Amniotic epithelial cell (primary cell): ENCODE measurements around the gene ISG20.

Experiments used
- DNase-seq: peaks from one replicate; pipeline ENCODE4 v3.0.0-alpha.2; 2010; ENCODE audit warnings: low read depth

ISG20 gene

GRCh38 chr15:88654430-88655102 lies 15.8 kb downstream of the ISG20 start:
- no peak for DNase-seq

DNA sequence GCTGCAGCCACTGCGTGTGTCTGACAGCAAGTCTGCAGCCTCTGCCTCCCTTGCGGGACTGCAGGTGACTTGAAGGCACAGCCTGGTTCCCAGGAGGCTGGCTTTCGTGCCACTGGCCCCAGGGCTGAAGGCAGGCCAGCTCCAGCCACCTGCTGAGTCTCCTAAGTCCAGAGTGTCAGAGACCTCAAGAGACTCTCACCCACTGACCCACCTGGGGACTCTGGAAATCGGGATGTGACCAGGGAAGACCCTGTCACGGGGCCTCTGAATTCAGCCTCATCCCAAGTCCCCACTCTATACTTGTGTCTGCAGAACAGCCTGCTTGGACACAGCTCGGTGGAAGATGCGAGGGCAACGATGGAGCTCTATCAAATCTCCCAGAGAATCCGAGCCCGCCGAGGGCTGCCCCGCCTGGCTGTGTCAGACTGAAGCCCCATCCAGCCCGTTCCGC lies 16.3 kb downstream of the ISG20 start:
- DNase-seq: no peak

GRCh38 chr15:88655800-88656488 lies 17.1 kb downstream of the ISG20 start:
- no peak for DNase-seq

DNA sequence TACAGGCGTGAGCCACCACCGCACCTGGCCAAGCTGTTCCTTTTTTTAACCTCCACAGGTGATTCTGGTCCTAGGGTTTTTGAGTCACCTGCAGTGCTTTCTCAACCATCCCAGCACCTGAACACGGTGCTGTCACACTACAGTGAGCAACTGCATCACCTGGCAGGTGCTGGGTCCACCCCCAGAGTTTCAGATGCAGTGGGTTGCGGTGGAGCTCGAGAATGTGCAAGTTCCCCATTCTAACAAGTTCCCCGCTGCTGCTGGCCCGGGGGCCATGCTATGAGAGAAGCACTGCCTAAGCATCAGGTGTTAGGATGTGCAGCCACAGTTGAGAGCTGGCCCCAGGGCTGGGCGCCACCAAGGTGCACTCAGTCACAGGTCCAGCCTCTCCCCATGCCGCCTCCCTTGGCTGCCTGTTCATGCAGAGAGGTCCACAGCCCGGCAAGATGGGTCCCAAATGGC lies 18.0 kb downstream of the ISG20 start:
- DNase-seq: no peak

DNA sequence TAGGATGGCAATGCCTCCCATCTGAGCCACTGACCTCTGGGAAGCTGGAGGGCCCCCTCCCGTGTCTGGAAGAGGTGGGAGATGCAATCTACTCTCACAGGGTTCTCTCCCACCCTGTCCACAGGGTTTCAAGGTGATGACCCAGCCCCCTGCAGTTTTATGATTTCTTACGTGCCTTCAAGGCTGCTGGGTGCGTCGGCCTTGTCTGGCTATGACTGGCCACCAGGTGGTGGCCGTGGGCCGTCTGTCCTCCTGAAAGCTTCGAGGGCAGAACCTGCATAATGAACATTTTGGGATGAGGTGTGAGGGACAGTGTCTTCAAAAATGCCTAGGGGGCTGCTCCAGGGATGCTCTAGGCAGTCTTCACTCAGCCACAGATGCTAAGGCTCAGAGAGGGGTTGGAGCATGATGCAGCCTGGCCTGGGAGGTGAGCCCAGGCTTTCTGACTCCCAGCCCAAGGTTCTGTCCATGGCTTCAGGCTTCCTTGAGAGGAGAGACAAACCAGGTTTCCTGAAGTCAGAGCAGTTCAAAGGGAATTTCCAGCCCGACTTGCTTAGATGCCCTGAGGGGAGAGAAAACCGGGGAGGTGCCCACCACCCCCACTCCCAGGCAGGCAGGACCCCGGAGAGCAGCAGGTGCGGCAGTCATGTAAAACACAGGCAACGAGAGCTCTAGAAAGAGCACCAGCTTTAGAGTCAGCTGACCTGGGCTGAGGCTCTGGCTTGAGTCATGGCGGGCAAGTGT lies 18.7 kb downstream of the ISG20 start:
- DNase-seq: peak; percentile 21

GRCh38 chr15:88658070-88658965 lies 19.5 kb downstream of the ISG20 start:
- DNase-seq: no peak

- DNase-seq: no peak
These were observed 20.4 kb downstream of the ISG20 start for GRCh38 chr15:88658972-88659931.

DNA sequence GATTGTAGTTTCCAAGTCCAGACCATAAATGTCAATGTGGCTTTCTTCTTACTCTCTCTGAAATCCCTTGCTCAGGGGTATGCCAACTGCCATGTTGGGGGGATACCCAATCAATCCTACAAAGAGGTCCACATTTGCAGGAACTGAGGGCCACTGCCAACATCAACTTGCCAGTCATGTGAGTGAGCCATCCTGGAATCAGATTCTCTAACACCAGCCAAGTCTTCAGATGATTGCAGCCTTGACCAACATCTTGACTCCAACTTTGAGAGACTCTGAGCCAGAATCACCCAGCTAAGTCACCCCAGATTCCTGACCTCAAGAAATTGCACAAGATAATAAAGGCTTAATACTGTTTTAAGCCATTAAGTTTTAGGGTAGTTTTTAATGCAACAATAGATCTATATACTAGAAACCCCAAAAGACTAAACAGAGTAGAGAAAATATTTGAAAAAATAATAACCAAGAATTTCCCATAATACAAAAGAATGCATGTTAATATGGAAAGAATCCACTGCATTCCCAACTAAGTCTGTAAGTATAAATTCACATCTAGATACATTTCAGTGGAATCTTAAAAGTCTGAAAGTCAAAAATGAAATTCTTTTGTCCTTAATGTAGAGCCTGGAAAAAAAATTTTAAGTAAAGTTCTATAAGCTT lies 22.4 kb downstream of the ISG20 start:
- no peak for DNase-seq

DNA sequence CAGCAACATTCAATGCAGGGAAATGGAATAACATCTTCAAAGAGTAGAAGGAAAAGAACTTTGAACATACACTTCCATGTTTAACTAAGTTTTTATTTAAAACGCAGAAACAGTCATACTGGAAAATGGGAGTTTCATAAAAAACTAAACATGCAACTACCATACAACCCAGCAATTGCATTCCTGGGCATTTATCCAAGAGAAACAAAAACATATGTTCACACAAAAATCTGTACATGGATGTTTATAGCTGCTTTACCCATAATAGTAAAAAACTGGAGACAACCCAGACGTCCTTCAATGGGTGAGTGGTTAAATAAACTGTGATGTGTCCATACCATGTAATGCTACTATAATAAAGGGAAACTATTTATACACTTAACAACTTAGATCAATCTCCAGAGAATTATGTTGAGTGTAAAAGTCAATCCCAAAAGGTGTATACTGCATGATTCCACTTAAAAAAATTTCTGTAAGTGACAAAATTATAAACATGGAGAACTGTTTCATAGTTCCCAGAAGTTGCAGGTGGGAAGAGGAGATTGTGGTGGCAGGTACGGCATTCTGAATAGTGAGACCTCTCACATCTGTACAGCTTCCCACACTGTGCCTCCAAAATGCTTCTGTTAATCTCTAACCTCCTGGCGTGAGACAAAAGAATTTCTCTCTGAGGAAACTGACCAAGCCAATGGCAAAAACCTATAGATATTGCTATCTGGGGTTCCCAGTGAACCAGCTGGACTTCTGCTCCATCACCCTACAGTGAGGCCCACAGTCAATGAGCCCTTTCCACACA lies 23.1 kb downstream of the ISG20 start:
- no peak for DNase-seq

- no peak for DNase-seq
These were observed 24.4 kb downstream of the ISG20 start for GRCh38 chr15:88663141-88663621.

DNA sequence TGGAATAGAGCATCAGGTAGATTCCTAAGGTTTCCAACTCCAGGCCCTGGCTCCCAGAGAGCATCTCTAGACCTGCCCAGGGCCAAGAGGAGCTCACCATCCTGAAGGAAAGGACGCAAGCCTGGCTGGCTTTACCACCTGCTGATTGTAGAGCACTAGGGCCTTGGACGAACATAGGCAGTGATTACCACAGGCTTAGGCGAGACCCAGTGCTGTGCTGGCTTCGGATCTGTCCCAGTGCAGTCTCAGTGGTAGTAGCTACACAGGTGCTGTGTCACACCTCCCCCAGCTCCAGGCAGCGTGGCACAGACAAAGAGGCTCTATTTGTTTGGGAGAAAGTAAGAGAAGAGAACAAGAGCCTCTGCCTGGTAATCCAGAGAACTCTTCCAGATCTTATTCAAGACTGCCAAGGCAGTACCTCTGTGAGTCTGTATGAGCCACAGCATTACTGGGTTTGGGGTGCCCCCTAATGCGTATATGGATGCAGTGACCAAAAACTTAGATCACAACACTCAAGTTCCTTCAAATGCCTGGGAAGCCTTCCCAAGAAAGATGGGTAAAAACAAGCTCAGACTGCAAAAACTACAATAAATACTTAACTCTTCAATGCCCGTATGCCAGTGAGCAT lies 25.4 kb downstream of the ISG20 start:
- peak; percentile 16 for DNase-seq

DNA sequence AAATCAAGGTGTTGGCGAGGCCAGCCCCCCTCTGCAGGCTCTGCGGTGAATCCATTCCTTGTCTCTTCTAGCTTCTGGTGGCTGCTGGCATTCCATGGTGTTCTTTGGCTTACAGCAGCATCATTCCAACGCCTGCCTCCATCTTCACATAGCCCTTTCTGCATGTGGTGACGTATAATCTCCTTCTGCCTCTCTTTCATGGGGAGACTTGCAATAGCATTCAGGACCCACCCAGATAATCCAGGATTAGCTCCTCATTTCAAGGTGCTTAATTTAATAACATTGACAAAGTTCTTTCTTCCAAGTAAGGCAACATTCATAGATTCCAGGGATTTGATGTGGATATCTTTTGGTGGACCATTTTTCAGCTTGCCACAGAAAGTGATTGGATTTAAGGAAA lies 35.8 kb downstream of the ISG20 start:
- DNase-seq: no peak

GRCh38 chr15:88678755-88679154 lies 39.9 kb downstream of the ISG20 start:
- no peak for DNase-seq

GRCh38 chr15:88680241-88681001 lies 41.6 kb downstream of the ISG20 start:
- no peak for DNase-seq

GRCh38 chr15:88681610-88682221 lies 42.9 kb downstream of the ISG20 start:
- DNase-seq: no peak

GRCh38 chr15:88684345-88684744 lies 45.5 kb downstream of the ISG20 start:
- no peak for DNase-seq

DNA sequence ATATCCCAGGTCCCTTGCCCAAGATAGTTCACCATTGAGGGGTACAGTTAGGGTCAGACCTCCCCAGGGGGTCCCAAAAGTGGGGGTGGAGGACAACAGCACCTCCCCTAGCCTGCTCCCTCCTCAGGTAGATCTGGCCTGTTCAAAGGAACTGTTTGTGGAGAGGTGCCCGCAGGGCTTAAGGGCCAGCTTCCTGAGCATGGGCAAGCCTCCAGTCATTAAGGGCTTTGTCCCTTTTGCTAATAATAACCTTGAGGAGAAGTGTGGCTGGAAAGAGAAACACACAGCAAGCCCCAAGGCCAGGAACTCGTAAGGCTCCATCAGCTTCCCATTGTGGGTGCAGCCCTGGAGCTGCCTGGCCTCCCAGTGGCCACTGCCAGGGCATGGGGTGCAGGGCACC lies 47.4 kb downstream of the ISG20 start:
- DNase-seq: no peak
